MM.1S (cell line): ENCODE measurements around the gene TACR2.

ENCODE experiments used
- DNase-seq: peaks from one replicate; pipeline ENCODE4 v3.0.0-alpha.2; 2015
- H2AFZ ChIP-seq: fragments of 300-600 bp; sonication (generic); 2 replicates; pipeline ENCODE4 v1.6.0; 2016; ENCODE audit warnings: antibody characterized with exemption, low read length
- H3F3A ChIP-seq: fragments of 300-600 bp; sonication (generic); 2 replicates; pipeline ENCODE4 v1.6.1; 2016; ENCODE audit warnings: mild to moderate bottlenecking, antibody characterized with exemption, low read length, moderate library complexity, mixed read lengths; ENCODE audit not compliant: insufficient read depth
- H3K27ac ChIP-seq: fragments of 300-600 bp; sonication (generic); 2 replicates; pipeline ENCODE4 v1.5.1; 2016; ENCODE audit warnings: mild to moderate bottlenecking, low read length
- H3K27me3 ChIP-seq: fragments of 300-600 bp; sonication (generic); replicated peaks from 2 replicates; pipeline ENCODE4 v1.6.0; 2016; ENCODE audit warnings: low read length; ENCODE audit not compliant: insufficient read depth
- H3K36me3 ChIP-seq: fragments of 300-600 bp; sonication (generic); replicated peaks from 2 replicates; pipeline ENCODE4 v1.6.1; 2016; ENCODE audit warnings: mild to moderate bottlenecking, low read length, mixed read lengths; ENCODE audit not compliant: insufficient read depth
- H3K4me1 ChIP-seq: fragments of 300-600 bp; sonication (generic); 2 replicates; pipeline ENCODE4 v1.6.1; 2016; ENCODE audit warnings: low read length, mixed read lengths
- H3K4me2 ChIP-seq: fragments of 300-600 bp; sonication (generic); 2 replicates; pipeline ENCODE4 v1.6.0; 2016; ENCODE audit warnings: low read depth, low read length
- H3K4me3 ChIP-seq: fragments of 300-600 bp; sonication (generic); 2 replicates; pipeline ENCODE4 v1.5.1; 2016; ENCODE audit warnings: low read length, mixed read lengths
- H3K79me2 ChIP-seq: fragments of 300-600 bp; sonication (generic); 2 replicates; pipeline ENCODE4 v1.6.1; 2016; ENCODE audit warnings: mixed run types, low read length, mixed read lengths
- H3K9ac ChIP-seq: fragments of 300-600 bp; sonication (generic); 2 replicates; pipeline ENCODE4 v1.6.1; 2016; ENCODE audit warnings: low read length, mixed read lengths
- H3K9me2 ChIP-seq: fragments of 300-600 bp; sonication (generic); replicated peaks from 2 replicates; pipeline ENCODE4 v1.6.1; 2016; ENCODE audit warnings: mild to moderate bottlenecking, low read length, mixed read lengths; ENCODE audit not compliant: insufficient read depth
- H3K9me3 ChIP-seq: fragments of 300-600 bp; sonication (generic); replicated peaks from 2 replicates; pipeline ENCODE4 v1.6.1; 2016; ENCODE audit warnings: mild to moderate bottlenecking, low read length, mixed read lengths; ENCODE audit not compliant: insufficient read depth
- H4K20me1 ChIP-seq: fragments of 300-600 bp; sonication (generic); 2 replicates; pipeline ENCODE4 v1.6.1; 2016; ENCODE audit warnings: mild to moderate bottlenecking, low read length, moderate library complexity, mixed read lengths; ENCODE audit not compliant: insufficient read depth
- CTCF ChIP-seq: fragments of 300-600 bp; sonication (generic); IDR thresholded peaks from 2 replicates; pipeline ENCODE4 v1.5.1; 2016; ENCODE audit warnings: antibody characterized with exemption, low read length, mixed read lengths
- EZH2 ChIP-seq: fragments of 300-600 bp; sonication (generic); optimal IDR thresholded peaks from 2 replicates; pipeline ENCODE3; 2017; ENCODE audit warnings: low read depth, mild to moderate bottlenecking, antibody characterized with exemption, low read length, mixed read lengths
- EZH2phosphoT487 ChIP-seq: fragments of 300-600 bp; sonication (generic); IDR thresholded peaks from 2 replicates; pipeline ENCODE4 v1.6.1; 2018; ENCODE audit warnings: antibody characterized with exemption, low read length

TACR2 gene

GRCh38 chr10:69414036-69415018 is 2.4 kb downstream of the TACR2 start:
- no peaks in the 10 kb centered on the region for H3K9me3 ChIP-seq
- H3K4me1 ChIP-seq = peaks cover under 1% of the 10 kb centered on the region; the same call in 1 of the 2 replicates
- DNase-seq = no peak
- H3K27ac ChIP-seq = no peak overlapping the region
- H3K36me3 ChIP-seq = no peaks in the 10 kb centered on the region
- no peak overlapping the region for H3K9ac ChIP-seq
- no peaks in the 10 kb centered on the region for H3K79me2 ChIP-seq
- H4K20me1 ChIP-seq = no peaks in the 10 kb centered on the region
- no peak overlapping the region for H3K4me3 ChIP-seq
- H3K4me2 ChIP-seq = no peak overlapping the region
- peaks cover 26% of the 10 kb centered on the region; the same call in 1 of the 2 replicates for H3K27me3 ChIP-seq
- no peaks in the 10 kb centered on the region for H3K9me2 ChIP-seq
- no peaks in the 10 kb centered on the region for H3F3A ChIP-seq
- no peak for TF ChIP-seq EZH2
- TF ChIP-seq EZH2phosphoT487 = no peak
- TF ChIP-seq CTCF = no peak
- no peak overlapping the region for H2AFZ ChIP-seq

DNA sequence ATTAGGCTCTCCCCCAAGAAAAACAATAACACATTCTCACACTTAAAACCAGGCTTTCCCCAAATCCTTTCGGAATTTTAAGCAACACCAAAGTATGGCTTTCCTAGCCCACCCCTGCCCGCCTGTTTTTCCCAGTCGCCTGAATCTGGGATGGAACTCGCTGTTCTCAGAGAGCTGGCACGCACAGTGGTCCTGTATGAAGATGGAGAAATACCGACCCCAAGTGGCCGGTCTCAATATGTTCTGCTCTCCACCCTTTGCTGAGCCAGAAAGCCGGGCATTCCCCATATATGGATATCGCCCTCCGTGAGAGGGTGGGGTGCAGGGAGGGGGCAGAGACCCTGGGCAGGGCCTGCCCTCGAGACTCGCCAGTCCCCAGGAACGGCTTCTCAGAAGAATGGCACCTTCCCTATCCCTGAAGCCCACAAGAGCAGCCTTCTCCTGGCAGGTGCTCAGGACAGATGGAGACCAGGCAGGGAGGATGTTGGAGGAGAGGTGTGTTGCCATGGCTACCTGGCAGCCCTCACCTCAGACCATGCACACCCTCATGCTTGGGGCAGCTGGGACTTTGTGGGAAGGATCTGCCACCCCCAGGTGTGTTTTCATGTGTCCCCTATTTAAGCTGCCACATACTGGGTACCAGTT is 3.4 kb downstream of the TACR2 start:
- Histone ChIP-seq H3K79me2 (no peaks in the 10 kb centered on the region), H3K4me2 (no peak overlapping the region), H3K27ac (no peak overlapping the region), H3K9me3 (no peaks in the 10 kb centered on the region), H3K9ac (no peak overlapping the region), H3K36me3 (no peaks in the 10 kb centered on the region), H3F3A (peaks cover under 1% of the 10 kb centered on the region), H3K4me3 (no peak overlapping the region), H4K20me1 (no peaks in the 10 kb centered on the region), H3K4me1 (peaks cover 4% of the 10 kb centered on the region; the same call in 1 of the 2 replicates), H3K27me3 (peaks cover 23% of the 10 kb centered on the region; the same call in 1 of the 2 replicates), H3K9me2 (no peaks in the 10 kb centered on the region), H2AFZ (no peak overlapping the region)
- DNase-seq = no peak
- peak; percentile 30 for TF ChIP-seq CTCF
- TF ChIP-seq EZH2phosphoT487 = no peak
- TF ChIP-seq EZH2 = no peak

- H2AFZ ChIP-seq = no peak overlapping the region
- H3K79me2 ChIP-seq = no peaks in the 10 kb centered on the region
- no peak overlapping the region for H3K27ac ChIP-seq
- peaks cover 14% of the 10 kb centered on the region; the same call in 1 of the 2 replicates for H3K27me3 ChIP-seq
- peaks cover 4% of the 10 kb centered on the region for H3F3A ChIP-seq
- no peaks in the 10 kb centered on the region for H4K20me1 ChIP-seq
- no peak for DNase-seq
- peaks cover 10% of the 10 kb centered on the region for H3K4me1 ChIP-seq
- no peak overlapping the region for H3K9ac ChIP-seq
- H3K9me2 ChIP-seq = no peaks in the 10 kb centered on the region
- TF ChIP-seq EZH2 = no peak
- no peak for TF ChIP-seq CTCF
- no peak for TF ChIP-seq EZH2phosphoT487
- H3K9me3 ChIP-seq = no peaks in the 10 kb centered on the region
- no peak overlapping the region for H3K4me3 ChIP-seq
- no peaks in the 10 kb centered on the region for H3K36me3 ChIP-seq
- H3K4me2 ChIP-seq = no peak overlapping the region
These were observed 4.4 kb downstream of the TACR2 start for GRCh38 chr10:69412232-69412790.
